ENCODE data around the gene ST14. TPM values are rescaled to one million over a fixed set of nuclear protein-coding genes. Genes with fewer than 3 reads are reported as not detected.

ST14 gene
- total RNA-seq, 3 donors from 2014 or later (not counting 1 experiment from before 2014, with no cell fraction given) = 0.61 to 1.9 (median 1.0) TPM

- Histone ChIP-seq H3K9me3 (ENCODE audit: control insufficient read depth, insufficient read depth, low read length) (no peaks in the 10 kb centered on the region), H3K36me3 (ENCODE audit: control insufficient read depth, insufficient read depth, low read length) (no peaks in the 10 kb centered on the region), H3K4me1 (ENCODE audit: control insufficient read depth, insufficient read depth, low read length) (peaks cover 24% of the 10 kb centered on the region), H3K27me3 (ENCODE audit: control insufficient read depth, insufficient read depth, low read length) (no peaks in the 10 kb centered on the region), H3K4me3 (ENCODE audit: low read length) (no peak overlapping the region), H3K27ac (ENCODE audit: low read length) (no peak overlapping the region)
- 96% methylated on average over 7 of the region's 8 CpGs for WGBS (ENCODE audit: insufficient coverage)
- no peaks in the 10 kb centered on the region for H3K9me3 Mint-ChIP-seq
- H3K27ac Mint-ChIP-seq = no peak overlapping the region
- intact Hi-C loops (cut with micrococcal nuclease) = no loop called here
- ATAC-seq (no peak), DNase-seq (no peak)
- H3K4me3 Mint-ChIP-seq = no peak overlapping the region
- peaks cover 33 to 37% of the 10 kb centered on the region in 2 donors for H3K27me3 Mint-ChIP-seq (ENCODE audit: low read depth in 2 of 2)
- H3K4me1 Mint-ChIP-seq = peaks cover 7 to 8% of the 10 kb centered on the region in 2 donors
- no peak for TF ChIP-seq CTCF (IDR thresholded peaks at IDR 0.05)
- peaks cover 8% of the 10 kb centered on the region for H3K36me3 Mint-ChIP-seq
These were observed 2.5 kb upstream of the ST14 start for GRCh38 chr11:130157101-130157500.

- H3K36me3 ChIP-seq (ENCODE audit: control insufficient read depth, insufficient read depth, low read length) = no peaks in the 10 kb centered on the region
- H3K4me1 ChIP-seq (ENCODE audit: control insufficient read depth, insufficient read depth, low read length) = peaks cover 25% of the 10 kb centered on the region
- no peak overlapping the region for H3K27ac ChIP-seq (ENCODE audit: low read length)
- Mint-ChIP-seq H3K4me1 (peaks cover 7 to 8% of the 10 kb centered on the region in 2 donors), H3K27me3 (ENCODE audit: low read depth in 2 of 2) (peaks cover 38 to 43% of the 10 kb centered on the region in 2 donors), H3K9me3 (no peaks in the 10 kb centered on the region), H3K4me3 (no peak overlapping the region), H3K36me3 (peaks cover 8% of the 10 kb centered on the region), H3K27ac (no peak overlapping the region)
- no peak for TF ChIP-seq CTCF (IDR thresholded peaks at IDR 0.05)
- WGBS (ENCODE audit: insufficient coverage) = 56% methylated on average over 3 of the region's 3 CpGs
- no peaks in the 10 kb centered on the region for H3K27me3 ChIP-seq (ENCODE audit: control insufficient read depth, insufficient read depth, low read length)
- H3K4me3 ChIP-seq (ENCODE audit: low read length) = no peak overlapping the region
- intact Hi-C loops (cut with micrococcal nuclease) = no loop called here
- DNase-seq (no peak), ATAC-seq (no peak)
- H3K9me3 ChIP-seq (ENCODE audit: control insufficient read depth, insufficient read depth, low read length) = no peaks in the 10 kb centered on the region
These were observed 1.7 kb upstream of the ST14 start for GRCh38 chr11:130157840-130158239.

- H3K4me3 ChIP-seq (ENCODE audit: low read length) = no peak overlapping the region
- H3K4me1 ChIP-seq (ENCODE audit: control insufficient read depth, insufficient read depth, low read length) = peaks cover 36% of the 10 kb centered on the region
- ATAC-seq (no peak), DNase-seq (no peak)
- H3K27ac ChIP-seq (ENCODE audit: low read length) = no peak overlapping the region
- Mint-ChIP-seq H3K27me3 (ENCODE audit: low read depth in 2 of 2) (peaks cover 38 to 50% of the 10 kb centered on the region in 2 donors), H3K27ac (no peak overlapping the region), H3K9me3 (no peaks in the 10 kb centered on the region), H3K4me3 (peak overlapping the region; percentile 51), H3K36me3 (peaks cover 8% of the 10 kb centered on the region), H3K4me1 (peaks cover 7 to 8% of the 10 kb centered on the region in 2 donors)
- H3K9me3 ChIP-seq (ENCODE audit: control insufficient read depth, insufficient read depth, low read length) = no peaks in the 10 kb centered on the region
- no peaks in the 10 kb centered on the region for H3K27me3 ChIP-seq (ENCODE audit: control insufficient read depth, insufficient read depth, low read length)
- intact Hi-C loops (cut with micrococcal nuclease) = no loop called here
- TF ChIP-seq CTCF (IDR thresholded peaks at IDR 0.05) = no peak
- WGBS (ENCODE audit: insufficient coverage) = 82% methylated on average over 14 of the region's 14 CpGs
- no peaks in the 10 kb centered on the region for H3K36me3 ChIP-seq (ENCODE audit: control insufficient read depth, insufficient read depth, low read length)
These were observed 443 bp upstream of the ST14 start for GRCh38 chr11:130159139-130159538.

- DNase-seq (no peak), ATAC-seq (no peak)
- intact Hi-C loops (cut with micrococcal nuclease) = no loop called here
- Histone ChIP-seq H3K27me3 (ENCODE audit: control insufficient read depth, insufficient read depth, low read length) (no peaks in the 10 kb centered on the region), H3K4me3 (ENCODE audit: low read length) (peak overlapping the region; percentile 23), H3K36me3 (ENCODE audit: control insufficient read depth, insufficient read depth, low read length) (no peaks in the 10 kb centered on the region), H3K4me1 (ENCODE audit: control insufficient read depth, insufficient read depth, low read length) (peaks cover 40% of the 10 kb centered on the region), H3K9me3 (ENCODE audit: control insufficient read depth, insufficient read depth, low read length) (no peaks in the 10 kb centered on the region), H3K27ac (ENCODE audit: low read length) (no peak overlapping the region)
- WGBS (ENCODE audit: insufficient coverage) = 49% methylated on average over 19 of the region's 19 CpGs
- TF ChIP-seq CTCF (IDR thresholded peaks at IDR 0.05) = no peak
- Mint-ChIP-seq H3K36me3 (peaks cover 8% of the 10 kb centered on the region), H3K4me1 (peaks cover 7 to 8% of the 10 kb centered on the region in 2 donors), H3K27me3 (ENCODE audit: low read depth in 2 of 2) (peaks cover 38 to 50% of the 10 kb centered on the region in 2 donors), H3K4me3 (peak overlapping the region; percentile 28), H3K27ac (no peak overlapping the region), H3K9me3 (no peaks in the 10 kb centered on the region)
These were observed 1.0 kb downstream of the ST14 start for GRCh38 chr11:130160498-130161155.

Measured in natural killer cell (primary cell).